Left ventricle myocardium inferior (tissue), 1 donor: ENCODE data around the gene PTPRG. TPM values are rescaled to one million over a fixed set of nuclear protein-coding genes. Genes with fewer than 3 reads are reported as not detected.

Experiments
- DNase-seq: peaks from one replicate; pipeline ENCODE4 v3.0.0-alpha.2; 2020
- H3K27ac ChIP-seq: fragments of 200-600 bp; replicated peaks from 2 replicates; pipeline ENCODE4 v1.8.0; 2021
- H3K27me3 ChIP-seq: fragments of 200-600 bp; 2 replicates; pipeline ENCODE4 v1.8.0; 2021; ENCODE audit warnings: low read depth
- H3K36me3 ChIP-seq: fragments of 200-600 bp; 2 replicates; pipeline ENCODE4 v1.8.0; 2021
- H3K4me1 ChIP-seq: fragments of 200-600 bp; 2 replicates; pipeline ENCODE4 v1.8.0; 2021
- H3K4me3 ChIP-seq: fragments of 200-600 bp; 2 replicates; pipeline ENCODE4 v1.8.0; 2021; ENCODE audit warnings: mild to moderate bottlenecking, moderate library complexity
- H3K9me3 ChIP-seq: fragments of 200-600 bp; replicated peaks from 2 replicates; pipeline ENCODE4 v1.8.0; 2021
- CTCF ChIP-seq: fragments of 200-600 bp; IDR thresholded peaks from 2 replicates; pipeline ENCODE4 v1.8.0; 2021; ENCODE audit warnings: antibody characterized with exemption, mild to moderate bottlenecking, borderline replicate concordance
- intact Hi-C: fragments of 100-400 bp; cut with micrococcal nuclease; formaldehyde crosslinking; loops from one replicate; pipeline ENCODE4 v1.11.0; 2022
- total RNA-seq: library from RNA; stranded (reverse); fragmentation: NEBNext Ultra II Directional; extraction: Animal tissue kit (Norgen Biotek cat#: 25700); gene quantifications from one replicate; pipeline ENCODE4 v1.2.1, GENCODE V29; 2021
- donor health status: DM: no; HTN: yes; CAD: no; lungs with severe emphysema.

Gene PTPRG
- total RNA-seq, 1 donor from 2014 or later: 29.6 TPM

- DNase-seq: no peak
- intact Hi-C loops: no loop called here
- Histone ChIP-seq H3K4me1 (peaks cover 20% of the 10 kb centered on the region), H3K4me3 (no peak overlapping the region), H3K27me3 (no peaks in the 10 kb centered on the region), H3K9me3 (no peaks in the 10 kb centered on the region), H3K36me3 (no peaks in the 10 kb centered on the region), H3K27ac (no peak overlapping the region)
- TF ChIP-seq CTCF: no peak
Measured at GRCh38 chr3:62057339-62058047, 496.1 kb downstream of the PTPRG start.

GRCh38 chr3:62065985-62066693 lies 504.8 kb downstream of the PTPRG start:
- no peaks in the 10 kb centered on the region for H3K27me3 ChIP-seq
- no peak for DNase-seq
- no peaks in the 10 kb centered on the region for H3K9me3 ChIP-seq
- no peak overlapping the region for H3K27ac ChIP-seq
- intact Hi-C loops: no loop called here
- H3K36me3 ChIP-seq: no peaks in the 10 kb centered on the region
- H3K4me3 ChIP-seq: no peak overlapping the region
- TF ChIP-seq CTCF: no peak
- peaks cover 35% of the 10 kb centered on the region for H3K4me1 ChIP-seq

GRCh38 chr3:62068337-62068736 lies 507.0 kb downstream of the PTPRG start:
- Histone ChIP-seq H3K27me3 (no peaks in the 10 kb centered on the region), H3K9me3 (no peaks in the 10 kb centered on the region), H3K36me3 (no peaks in the 10 kb centered on the region), H3K4me1 (peaks cover 39% of the 10 kb centered on the region), H3K27ac (no peak overlapping the region), H3K4me3 (no peak overlapping the region)
- DNase-seq: no peak
- intact Hi-C loops: no loop called here
- no peak for TF ChIP-seq CTCF

- Histone ChIP-seq H3K27ac (no peak overlapping the region), H3K27me3 (no peaks in the 10 kb centered on the region), H3K4me3 (no peak overlapping the region), H3K4me1 (peaks cover 42% of the 10 kb centered on the region), H3K9me3 (no peaks in the 10 kb centered on the region), H3K36me3 (no peaks in the 10 kb centered on the region)
- DNase-seq: no peak
- intact Hi-C loops: no loop called here
- no peak for TF ChIP-seq CTCF
Measured at GRCh38 chr3:62070891-62071290, 509.5 kb downstream of the PTPRG start.

- Histone ChIP-seq H3K27me3 (no peaks in the 10 kb centered on the region), H3K9me3 (no peaks in the 10 kb centered on the region), H3K4me3 (no peak overlapping the region), H3K36me3 (no peaks in the 10 kb centered on the region), H3K4me1 (peaks cover 41% of the 10 kb centered on the region), H3K27ac (no peak overlapping the region)
- TF ChIP-seq CTCF: no peak
- intact Hi-C loops: no loop called here
- no peak for DNase-seq
Measured at GRCh38 chr3:62073038-62073437, 511.7 kb downstream of the PTPRG start.
